Effector memory CD4-positive, alpha-beta T cell (primary cell): ENCODE measurements around the gene HS3ST2.

Source experiments
- DNase-seq, 3 donors: peaks; one replicate each; pipeline ENCODE4 v3.0.0-alpha.2; 2020
- H3K27ac ChIP-seq: 2 replicates; pipeline ENCODE4 v1.7.0; 2013; ENCODE audit warnings: mild to moderate bottlenecking, low read length, moderate library complexity; ENCODE audit not compliant: insufficient read depth, poor library complexity, severe bottlenecking
- H3K27me3 ChIP-seq: replicated peaks from 2 replicates; pipeline ENCODE4 v1.7.0; 2013; ENCODE audit warnings: mild to moderate bottlenecking, low read length; ENCODE audit not compliant: insufficient read depth, control insufficient read depth, poor library complexity, severe bottlenecking
- H3K36me3 ChIP-seq: 2 replicates; pipeline ENCODE4 v1.7.0; 2013; ENCODE audit warnings: mild to moderate bottlenecking, low read length, moderate library complexity; ENCODE audit not compliant: control insufficient read depth, insufficient read depth
- H3K4me1 ChIP-seq: 2 replicates; pipeline ENCODE4 v1.7.0; 2013; ENCODE audit warnings: low read length, mild to moderate bottlenecking; ENCODE audit not compliant: control insufficient read depth, insufficient read depth, poor library complexity, severe bottlenecking
- H3K4me3 ChIP-seq: 2 replicates; pipeline ENCODE4 v1.7.0; 2013; ENCODE audit warnings: low read length, low read depth, mild to moderate bottlenecking; ENCODE audit not compliant: insufficient read depth, poor library complexity, severe bottlenecking
- H3K9me3 ChIP-seq: 2 replicates; pipeline ENCODE4 v1.7.0; 2013; ENCODE audit warnings: mild to moderate bottlenecking, low read length, moderate library complexity; ENCODE audit not compliant: control insufficient read depth

HS3ST2 gene

GRCh38 chr16:22786284-22786683, 27.7 kb upstream of the HS3ST2 start:
- Histone ChIP-seq H3K36me3 (no peaks in the 10 kb centered on the region), H3K9me3 (no peaks in the 10 kb centered on the region), H3K27ac (no peak overlapping the region), H3K27me3 (no peaks in the 10 kb centered on the region), H3K4me1 (no peaks in the 10 kb centered on the region), H3K4me3 (no peak overlapping the region)
- no peak for DNase-seq

- Histone ChIP-seq H3K36me3 (no peaks in the 10 kb centered on the region), H3K4me1 (no peaks in the 10 kb centered on the region), H3K9me3 (no peaks in the 10 kb centered on the region), H3K4me3 (no peak overlapping the region), H3K27ac (no peak overlapping the region), H3K27me3 (no peaks in the 10 kb centered on the region)
- no peak for DNase-seq
These were observed 27.3 kb upstream of the HS3ST2 start for GRCh38 chr16:22786691-22787090.

- H3K4me3 ChIP-seq, result no peak overlapping the region
- H3K36me3 ChIP-seq, result no peaks in the 10 kb centered on the region
- H3K9me3 ChIP-seq, result no peaks in the 10 kb centered on the region
- H3K4me1 ChIP-seq, result no peaks in the 10 kb centered on the region
- no peaks in the 10 kb centered on the region for H3K27me3 ChIP-seq
- H3K27ac ChIP-seq, result no peak overlapping the region
- DNase-seq, result no peak
These were observed 26.3 kb upstream of the HS3ST2 start for GRCh38 chr16:22787466-22788192.

DNA sequence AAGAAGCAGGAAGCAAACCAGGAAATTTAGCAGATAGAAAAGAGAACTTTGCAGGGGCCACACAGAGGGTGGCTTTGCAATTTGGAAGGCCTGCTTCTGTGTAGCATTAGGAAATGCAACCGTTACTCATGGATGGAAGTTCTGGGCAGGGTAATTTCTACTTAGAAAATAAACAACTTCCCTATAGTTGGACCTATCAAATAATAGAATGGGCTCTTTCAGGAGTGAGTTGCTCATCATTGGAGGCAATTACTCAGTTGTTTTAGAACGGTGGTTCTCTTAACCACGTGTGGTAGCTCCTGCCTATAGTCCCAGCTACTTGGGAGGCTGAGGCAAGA, 25.8 kb upstream of the HS3ST2 start:
- Histone ChIP-seq H3K27me3 (no peaks in the 10 kb centered on the region), H3K36me3 (no peaks in the 10 kb centered on the region), H3K4me1 (no peaks in the 10 kb centered on the region), H3K27ac (no peak overlapping the region), H3K4me3 (no peak overlapping the region), H3K9me3 (no peaks in the 10 kb centered on the region)
- DNase-seq, result no peak

DNA sequence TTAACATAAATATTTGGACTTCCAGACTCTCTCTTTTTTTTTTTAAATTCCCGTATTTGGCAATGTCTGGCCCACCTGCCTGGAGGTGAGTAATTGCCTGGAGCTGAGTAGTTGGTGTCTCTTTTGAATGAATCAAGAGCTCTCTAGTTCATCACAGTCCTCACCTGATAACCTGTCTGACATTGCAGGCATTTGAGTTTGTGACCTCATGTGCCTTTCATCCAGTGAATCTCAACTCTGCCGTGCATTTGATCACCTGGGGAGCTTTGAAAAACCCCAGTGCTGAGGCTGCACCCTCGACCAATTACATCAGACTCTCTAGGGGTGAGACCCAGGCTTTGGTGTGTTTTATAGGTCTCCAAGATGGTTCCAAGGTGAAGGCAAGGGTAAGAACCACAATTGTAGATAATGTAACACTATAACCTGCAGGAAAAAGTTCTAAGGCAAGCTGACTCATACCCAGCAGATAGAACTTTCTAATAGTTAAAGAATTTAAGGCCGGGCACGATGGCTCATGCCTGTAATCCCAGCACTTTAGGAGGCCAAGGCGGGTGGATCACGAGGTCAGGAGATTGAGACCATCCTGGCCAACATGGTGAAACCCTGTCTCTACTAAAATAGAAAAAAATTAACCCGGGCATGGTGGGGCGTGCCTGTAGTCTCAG, 24.5 kb upstream of the HS3ST2 start:
- DNase-seq, result no peak
- Histone ChIP-seq H3K4me1 (no peaks in the 10 kb centered on the region), H3K27ac (no peak overlapping the region), H3K36me3 (no peaks in the 10 kb centered on the region), H3K9me3 (peaks cover 4% of the 10 kb centered on the region), H3K4me3 (no peak overlapping the region), H3K27me3 (no peaks in the 10 kb centered on the region)

DNA sequence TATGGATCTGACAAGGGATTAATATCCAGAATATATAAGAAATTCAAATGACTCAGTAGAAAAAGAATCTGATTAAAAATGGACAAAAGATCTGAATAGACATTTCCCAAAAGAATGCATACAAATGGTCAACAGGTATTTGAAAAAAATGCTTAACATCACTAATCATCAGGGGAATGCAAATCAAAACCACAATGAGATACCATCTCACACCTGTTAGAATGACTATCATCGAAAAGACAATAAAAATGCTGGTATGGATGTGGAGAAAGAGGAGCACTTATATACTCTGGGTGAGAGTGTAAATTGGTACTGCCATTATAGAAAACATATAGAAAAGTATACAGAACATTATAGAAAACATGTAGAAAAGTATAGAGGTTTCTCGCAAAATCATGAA, 16.4 kb upstream of the HS3ST2 start:
- no peaks in the 10 kb centered on the region for H3K27me3 ChIP-seq
- H3K9me3 ChIP-seq, result peaks cover 4% of the 10 kb centered on the region
- no peaks in the 10 kb centered on the region for H3K4me1 ChIP-seq
- no peak overlapping the region for H3K4me3 ChIP-seq
- DNase-seq, result no peak
- no peak overlapping the region for H3K27ac ChIP-seq
- no peaks in the 10 kb centered on the region for H3K36me3 ChIP-seq

GRCh38 chr16:22799113-22799512, 14.8 kb upstream of the HS3ST2 start:
- Histone ChIP-seq H3K4me1 (no peaks in the 10 kb centered on the region), H3K36me3 (no peaks in the 10 kb centered on the region), H3K27me3 (no peaks in the 10 kb centered on the region), H3K9me3 (peaks cover 4% of the 10 kb centered on the region), H3K4me3 (no peak overlapping the region), H3K27ac (no peak overlapping the region)
- no peak for DNase-seq

DNA sequence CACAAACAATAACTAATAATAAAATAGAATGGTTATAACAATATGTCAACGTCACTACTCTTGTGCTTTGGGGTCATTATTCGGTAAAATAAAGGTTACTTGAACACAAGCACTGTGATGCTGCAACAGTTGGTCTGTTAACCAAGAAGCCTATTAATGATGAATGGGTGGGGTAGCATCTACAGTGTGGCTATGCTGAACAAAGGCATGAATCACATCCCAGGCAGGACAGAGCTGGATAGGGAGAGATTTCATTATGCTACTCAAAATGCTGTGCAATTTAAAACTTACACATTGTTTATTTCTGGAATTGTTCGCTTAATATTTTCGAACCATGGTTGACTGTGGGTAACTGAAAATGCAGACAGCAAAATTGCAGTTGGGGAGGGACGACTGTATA, 9.1 kb upstream of the HS3ST2 start:
- DNase-seq, result no peak
- no peak overlapping the region for H3K27ac ChIP-seq
- H3K27me3 ChIP-seq, result no peaks in the 10 kb centered on the region
- H3K9me3 ChIP-seq, result no peaks in the 10 kb centered on the region
- H3K4me3 ChIP-seq, result no peak overlapping the region
- H3K4me1 ChIP-seq, result no peaks in the 10 kb centered on the region
- H3K36me3 ChIP-seq, result no peaks in the 10 kb centered on the region

- no peaks in the 10 kb centered on the region for H3K27me3 ChIP-seq
- H3K4me3 ChIP-seq, result no peak overlapping the region
- H3K27ac ChIP-seq, result no peak overlapping the region
- no peak for DNase-seq
- H3K9me3 ChIP-seq, result no peaks in the 10 kb centered on the region
- no peaks in the 10 kb centered on the region for H3K4me1 ChIP-seq
- H3K36me3 ChIP-seq, result no peaks in the 10 kb centered on the region
These were observed 8.6 kb upstream of the HS3ST2 start for GRCh38 chr16:22805326-22805725.

- Histone ChIP-seq H3K27me3 (no peaks in the 10 kb centered on the region), H3K36me3 (no peaks in the 10 kb centered on the region), H3K27ac (no peak overlapping the region), H3K4me3 (no peak overlapping the region), H3K4me1 (no peaks in the 10 kb centered on the region), H3K9me3 (no peaks in the 10 kb centered on the region)
- no peak for DNase-seq
These were observed 7.2 kb upstream of the HS3ST2 start for GRCh38 chr16:22806811-22807210.
